HG02571 (cell line): Measurements from ENCODE around the gene NOX5.
"Not testable (repeated sequence)": the region's sequence is repeated elsewhere in the genome, so short reads cannot be mapped to it uniquely, and the experiment has no call there.

ENCODE experiments used
- ATAC-seq: cut with Tn5 transposase; IDR thresholded peaks from one replicate; pipeline ENCODE4 v1.9.1; 2021; ENCODE audit warnings: mild to moderate bottlenecking, moderate library complexity; ENCODE audit not compliant: unreplicated experiment

The NOX5 gene

GRCh38 chr15:69055251-69055650, 40.8 kb downstream of the NOX5 start:
- ATAC-seq, result no peak

GRCh38 chr15:69056365-69056764, 41.9 kb downstream of the NOX5 start:
- no peak for ATAC-seq

- ATAC-seq, result no peak
Observed at GRCh38 chr15:69058830-69059556, 44.5 kb downstream of the NOX5 start.

GRCh38 chr15:69059557-69059943, 45.1 kb downstream of the NOX5 start:
- ATAC-seq, result no peak

GRCh38 chr15:69060041-69060481, 45.6 kb downstream of the NOX5 start:
- no peak for ATAC-seq

- no peak for ATAC-seq
Observed at GRCh38 chr15:69060744-69061143, 46.2 kb downstream of the NOX5 start.

GRCh38 chr15:69061414-69061842, 46.9 kb downstream of the NOX5 start:
- no peak for ATAC-seq

GRCh38 chr15:69064649-69065048, 50.2 kb downstream of the NOX5 start:
- ATAC-seq, result no peak

- ATAC-seq, result no peak
Observed at GRCh38 chr15:69066007-69066995, 51.8 kb downstream of the NOX5 start.

- ATAC-seq, result no peak
Observed at GRCh38 chr15:69067296-69067695, 52.8 kb downstream of the NOX5 start.

GRCh38 chr15:69068157-69068556, 53.7 kb downstream of the NOX5 start:
- ATAC-seq, result no peak

- not testable (repeated sequence) for ATAC-seq
Observed at GRCh38 chr15:69069290-69069689, 54.8 kb downstream of the NOX5 start.

- no peak for ATAC-seq
Observed at GRCh38 chr15:69069996-69070395, 55.5 kb downstream of the NOX5 start.

GRCh38 chr15:69070396-69070795, 55.9 kb downstream of the NOX5 start:
- no peak for ATAC-seq

- ATAC-seq, result no peak
Observed at GRCh38 chr15:69071260-69071659, 56.8 kb downstream of the NOX5 start.

- no peak for ATAC-seq
Observed at GRCh38 chr15:69072906-69073305, 58.4 kb downstream of the NOX5 start.

GRCh38 chr15:69074001-69074842, 59.7 kb downstream of the NOX5 start:
- no peak for ATAC-seq

- ATAC-seq, result no peak
Observed at GRCh38 chr15:69074843-69075224, 60.3 kb downstream of the NOX5 start.

GRCh38 chr15:69075440-69075839, 60.9 kb downstream of the NOX5 start:
- ATAC-seq, result no peak

- ATAC-seq, result no peak
Observed at GRCh38 chr15:69076756-69077155, 62.3 kb downstream of the NOX5 start.

- ATAC-seq, result no peak
Observed at GRCh38 chr15:69078638-69079037, 64.1 kb downstream of the NOX5 start.
